K562 (cell line): ENCODE measurements around the gene ZGLP1. TPM values are rescaled to one million over a fixed set of nuclear protein-coding genes. Genes with fewer than 3 reads are reported as not detected.

Source experiments
- ATAC-seq: fragments of 200-7000 bp; cut with Tn5 transposase; 3 replicates; pipeline ENCODE4 v1.9.1; 2020; ENCODE audit warnings: moderate library complexity
- BruUV-seq: library from RNA; stranded (reverse); fragments of 400-500 nt; replicated peaks from 2 replicates; lab custom pipeline; 2021; lab: Mats Ljungman, UMichigan
- CTCF ChIA-PET: fragments of 300-600 bp; formaldehyde crosslinking; extraction: SDS; loops from one replicate; lab custom pipeline; 2021; ENCODE audit warnings: low intra/inter-chr PET ratio; lab: Yijun Ruan, JAX
- POLR2A ChIA-PET: fragments of 300-600, 350-650 bp; sonication (Branson Sonifier 250); formaldehyde crosslinking; extraction: SDS; loops from one replicate; lab custom pipeline; 2021; ENCODE audit warnings: antibody characterized with exemption, inconsistent platforms; lab: Yijun Ruan, JAX
- DNase-seq, 4 experiments: peaks; one replicate each; pipeline versions ENCODE4 v3.0.0 to v3.0.0-alpha.2; 2011 to 2018; ENCODE audit warnings: low spot score in 3 of 4, mixed read lengths in 3 of 4; ENCODE audit errors: extremely low read depth in 1 of 4
- FAIRE-seq: peaks from 2 replicates; lab custom pipeline; 2011; peaks lifted over from hg19 to GRCh38; lab: Jason Lieb, UNC
- H2AFZ ChIP-seq: 2 replicates; pipeline ENCODE4 v1.6.0; 2011; ENCODE audit warnings: low read depth, low read length, control low read depth, inconsistent platforms
- H3K27ac ChIP-seq: fragments of 200-600 bp; 3 replicates; pipeline ENCODE4 v1.8.0; 2011; ENCODE audit warnings: low read depth, mild to moderate bottlenecking, control low read depth, inconsistent platforms, low read length, moderate library complexity, mixed read lengths; ENCODE audit errors: extremely low read depth
- H3K27me3 ChIP-seq, 2 experiments: fragments of 300-600 bp in 1 of 2; 2 replicates in 1 of 2; 3 replicates in 1 of 2; pipeline versions ENCODE4 v1.6.0 to v1.8.0; 2011; ENCODE audit warnings: inconsistent platforms in 2 of 2, low read length in 2 of 2, mild to moderate bottlenecking in 1 of 2, mixed read lengths in 1 of 2, moderate library complexity in 1 of 2; ENCODE audit not compliant: control insufficient read depth in 2 of 2, insufficient read depth in 2 of 2
- H3K36me3 ChIP-seq: fragments of 300-600 bp; 3 replicates; pipeline ENCODE4 v1.8.0; 2011; ENCODE audit warnings: mild to moderate bottlenecking, low read length, inconsistent platforms; ENCODE audit not compliant: control insufficient read depth, insufficient read depth
- H3K4me1 ChIP-seq, 2 experiments: fragments of 200-600 bp in 1 of 2; replicated peaks in 1 of 2; 2 replicates in 1 of 2; 3 replicates in 1 of 2; pipeline versions ENCODE4 v1.5.1 to v1.8.0; 2011; ENCODE audit warnings: inconsistent platforms in 2 of 2, low read length in 2 of 2, mild to moderate bottlenecking in 1 of 2, mixed read lengths in 1 of 2, moderate library complexity in 1 of 2; ENCODE audit not compliant: control insufficient read depth in 2 of 2, insufficient read depth in 2 of 2
- H3K4me2 ChIP-seq: 2 replicates; pipeline ENCODE4 v1.6.1; 2011; ENCODE audit warnings: low read length, control low read depth, inconsistent platforms, mixed read lengths; ENCODE audit not compliant: insufficient read depth
- H3K4me3 ChIP-seq: fragments of 200-600 bp; sonication (generic), shearing (Covaris generic); 2 replicates; pipeline ENCODE4 v1.5.1; 2016; ENCODE audit warnings: control low read depth, inconsistent platforms
- H3K79me2 ChIP-seq: fragments of 200-600 bp; 3 replicates; pipeline ENCODE4 v1.8.0; 2011; ENCODE audit warnings: low read length, inconsistent platforms; ENCODE audit not compliant: control insufficient read depth, insufficient read depth
- H3K9ac ChIP-seq, 2 experiments: 2 replicates each; pipeline versions ENCODE4 v1.6.0 to v1.6.1; 2011; ENCODE audit warnings: low read depth in 2 of 2, low read length in 2 of 2, control low read depth in 1 of 2, inconsistent platforms in 1 of 2, mild to moderate bottlenecking in 1 of 2, mixed read lengths in 1 of 2; ENCODE audit not compliant: insufficient read depth in 1 of 2
- H3K9me1 ChIP-seq: one replicate; pipeline ENCODE4 v1.6.0; 2011; ENCODE audit warnings: inconsistent platforms, mild to moderate bottlenecking, low read length, moderate library complexity; ENCODE audit not compliant: control insufficient read depth, insufficient read depth
- H3K9me3 ChIP-seq: replicated peaks from 2 replicates; pipeline ENCODE4 v1.5.1; 2011; ENCODE audit warnings: low read depth, low read length, inconsistent platforms; ENCODE audit not compliant: control insufficient read depth, insufficient read depth
- H4K20me1 ChIP-seq: replicated peaks from 2 replicates; pipeline ENCODE4 v1.6.1; 2011; ENCODE audit warnings: low read length, inconsistent platforms, mixed read lengths; ENCODE audit not compliant: control insufficient read depth, insufficient read depth
- ELK3 ChIP-seq: fragments of 450-650 bp; formaldehyde crosslinking; IDR thresholded peaks from 2 replicates; pipeline ENCODE4 v1.4.0; 2020; ENCODE audit warnings: mild to moderate bottlenecking
- FOXJ3 ChIP-seq: sonication (generic); formaldehyde crosslinking; IDR thresholded peaks from 2 replicates; pipeline ENCODE4 v1.4.0; 2020; ENCODE audit warnings: mild to moderate bottlenecking, missing genetic modification reagents
- FUS ChIP-seq: fragments of 200-400 bp; formaldehyde crosslinking; optimal IDR thresholded peaks from 2 replicates; pipeline ENCODE3; 2017; ENCODE audit warnings: low read depth, low read length
- HMG20A ChIP-seq: fragments of 450-650 bp; formaldehyde crosslinking; conservative IDR thresholded peaks from 2 replicates; pipeline ENCODE4 v1.4.0; 2020; ENCODE audit warnings: mild to moderate bottlenecking, mixed read lengths
- NFIC ChIP-seq: fragments of 450-650 bp; IDR thresholded peaks from 2 replicates; pipeline ENCODE4 v1.6.1; 2017; ENCODE audit warnings: mild to moderate bottlenecking, inconsistent platforms
- POLR2AphosphoS2 ChIP-seq: IDR thresholded peaks from 2 replicates; pipeline ENCODE4 v1.6.1; 2012; ENCODE audit warnings: low read length, improper control_type of control experiment
- POLR2AphosphoS5 ChIP-seq: IDR thresholded peaks from 2 replicates; pipeline ENCODE4 v1.6.1; 2011; ENCODE audit warnings: mild to moderate bottlenecking, low read depth, low read length, moderate library complexity; ENCODE audit not compliant: control insufficient read depth, insufficient read depth
- POLR2G ChIP-seq: fragments of 200-400 bp; formaldehyde crosslinking; IDR thresholded peaks from 2 replicates; pipeline ENCODE4 v1.6.1; 2017; ENCODE audit warnings: low read depth, mild to moderate bottlenecking, antibody characterized with exemption, low read length, moderate library complexity
- POLR3A ChIP-seq: IDR thresholded peaks from 2 replicates; pipeline ENCODE4 v1.6.1; 2011; ENCODE audit warnings: borderline replicate concordance, mild to moderate bottlenecking, moderate library complexity; ENCODE audit not compliant: insufficient read length, insufficient read depth; ENCODE audit errors: extremely low read depth
- RBM22 ChIP-seq: fragments of 200-400 bp; formaldehyde crosslinking; IDR thresholded peaks from 2 replicates; pipeline ENCODE4 v1.6.1; 2018; ENCODE audit warnings: low read length, low read depth; ENCODE audit not compliant: poor library complexity, severe bottlenecking
- STAG1 ChIP-seq: sonication (generic); formaldehyde crosslinking; IDR thresholded peaks from 2 replicates; pipeline ENCODE4 v1.5.0; 2020; ENCODE audit warnings: missing genetic modification reagents, borderline replicate concordance
- TEAD1 ChIP-seq, 2 experiments: fragments of 450-650 bp in 1 of 2; sonication (generic) in 1 of 2; formaldehyde crosslinking; IDR thresholded peaks; 2 replicates each; pipeline versions ENCODE4 v1.4.0 to v1.8.0; 2020 to 2022; ENCODE audit warnings: mild to moderate bottlenecking in 2 of 2, missing genetic modification reagents in 1 of 2
- ZC3H4 ChIP-seq: sonication (generic); formaldehyde crosslinking; IDR thresholded peaks from 2 replicates; pipeline ENCODE4 v1.9.0; 2021; ENCODE audit warnings: missing genetic modification reagents, borderline replicate concordance
- ZKSCAN1 ChIP-seq: fragments of 150-350 bp; IDR thresholded peaks from 2 replicates; pipeline ENCODE4 v1.6.1; 2016; ENCODE audit warnings: low read depth, low read length
- ZNF274 ChIP-seq: IDR thresholded peaks from 2 replicates; pipeline ENCODE4 v1.6.1; 2011; ENCODE audit warnings: low read depth, mild to moderate bottlenecking, low read length, moderate library complexity, borderline replicate concordance
- ZNF436 ChIP-seq: fragments of 250-450, 450-650 bp; sonication (Bioruptor Pico); formaldehyde crosslinking; IDR thresholded peaks from 2 replicates; pipeline ENCODE4 v1.7.0; 2020; ENCODE audit warnings: mild to moderate bottlenecking
- ZSCAN29 ChIP-seq: fragments of 450-650 bp; IDR thresholded peaks from 2 replicates; pipeline ENCODE4 v1.6.1; 2017
- WGBS: fragments of 100-300 bp; shearing (Covaris generic); methylation state at CpG from one replicate; pipeline ENCODE4 v1.1.6; 2016; ENCODE audit warnings: low coverage, mixed read lengths; ENCODE audit not compliant: insufficient coverage; ENCODE audit errors: missing lambda C conversion rate; 5-methylcytosine and 5-hydroxymethylcytosine counted together
- in situ Hi-C: fragments of 300-500 bp; cut with MboI; formaldehyde crosslinking; loops from 4 replicates; pipeline ENCODE4 v1.15.0; 2018; ENCODE audit warnings: inconsistent platforms, mixed read lengths
- intact Hi-C: fragments of 100-400 bp; cut with micrococcal nuclease; formaldehyde crosslinking; loops from 2 replicates; pipeline ENCODE4 v1.14.2; 2022
- polyA plus RNA-seq, 8 experiments: library from polyadenylated mRNA; depleted of rRNA in 4 of 8; stranded (reverse) in 5 of 8; unstranded in 3 of 8; fragments of >200 nt; fragmentation: Nextera tagmentation in 2 of 8; fragmentation: Illumina TruSeq in 1 of 8; extraction: Ambion mirVana in 2 of 8; extraction: Trizol in 1 of 8; gene quantifications; 2 replicates each; pipeline versions ENCODE4 v1.2.1 to v1.2.3, GENCODE V29; 2011 to 2014; ENCODE audit warnings: inconsistent platforms in 1 of 8, missing spikeins in 1 of 8
- total RNA-seq, 7 experiments: library from RNA; depleted of rRNA in 6 of 7; stranded (reverse); fragments of >200 nt in 6 of 7; fragmentation: Illumina TruSeq in 2 of 7; extraction: Trizol in 2 of 7; gene quantifications; 2 replicates each; pipeline versions ENCODE4 v1.2.1 to v1.2.3, GENCODE V29; 2011 to 2021; ENCODE audit warnings: low replicate concordance in 1 of 7

ZGLP1 gene
- total and polyA plus RNA-seq, 9 of the 15 experiments (the other 6 are each of a cell fraction or from before 2014, with no cell fraction given), result 0.24 to 4.5 (median 2.2) TPM

- TF ChIP-seq ZNF436 (CRISPR knock-in tag) (no peak), ELK3 (CRISPR knock-in tag) (no peak), ZKSCAN1 (no peak), HMG20A (no peak), ZC3H4 (no peak), POLR2G (peak; percentile 72), TEAD1 (CRISPR knock-in tag; IDR thresholded peaks at IDR 0.05) (no peak), FUS (no peak), NFIC (peak; percentile 40; the same call in 1 of the 2 replicates), STAG1 (no peak)
These were observed 14.2 kb downstream of the ZGLP1 start (continued) for GRCh38 chr19:10295305-10295846.

- FAIRE-seq, result no peak
- H3K4me3 ChIP-seq, result no peak overlapping the region
- TF ChIP-seq FOXJ3 (CRISPR knock-in tag) (no peak), ZNF274 (0 out of 2 replicates have a peak, but pooled peaks have one; percentile 26), ZSCAN29 (no peak), POLR2AphosphoS5 (0 out of 2 replicates have a peak, but pooled peaks have one; percentile 4), ZC3H4 (0 out of 2 replicates have a peak, but pooled peaks have one; percentile 39), POLR2AphosphoS2 (no peak), POLR3A (no peak), RBM22 (peak; percentile 39)
- intact Hi-C loops, result no loop called here
- no peaks in the 10 kb centered on the region; the same call in 1 of the 2 replicates for H4K20me1 ChIP-seq
- H3K4me1 ChIP-seq, result peaks cover 10 to 73% of the 10 kb centered on the region in 2 experiments; a peak in 4 of 5 replicates
- H3K9me3 ChIP-seq, result peaks cover 2% of the 10 kb centered on the region; the same call in 1 of the 2 replicates
- H3K9ac ChIP-seq, result peak overlapping the region in 1 of 2 experiments; percentile 31; a peak in 1 of 4 replicates
- peaks cover 61% of the 10 kb centered on the region for H3K79me2 ChIP-seq
- BruUV-seq, result no TSS peak
- H3K9me1 ChIP-seq, result no peaks in the 10 kb centered on the region
- no peak overlapping the region; the same call in 2 of the 3 replicates for H3K27ac ChIP-seq
- H3K36me3 ChIP-seq, result peaks cover 40% of the 10 kb centered on the region; the same call in 2 of the 3 replicates
- WGBS, result 98% methylated on average over 17 of the region's 25 CpGs
- no peaks in the 10 kb centered on the region for H3K27me3 ChIP-seq
- ATAC-seq, result no peak
- peak in 1 of 4 experiments; percentile 4 for DNase-seq
- CTCF ChIA-PET, result no interaction called here
- no peak overlapping the region for H2AFZ ChIP-seq
- POLR2A ChIA-PET, result no interaction called here
- in situ Hi-C loops, result no loop called here
- no peak overlapping the region for H3K4me2 ChIP-seq
These were observed 15.3 kb downstream of the ZGLP1 start for GRCh38 chr19:10294368-10294697.
